SHP77 (cell line): Measurements from ENCODE around the gene ROBO1.

Source experiments
- DNase-seq, 2 experiments: peaks; one replicate each; lab custom pipeline; 2025; lab: John Stamatoyannopoulos, UW

The ROBO1 gene

GRCh38 chr3:78690766-78691165, 1077.0 kb downstream of the ROBO1 start:
- DNase-seq = peak in 1 of 2 experiments; percentile 3

- DNase-seq = peak; percentile 51 to 82
Observed at GRCh38 chr3:78689378-78689777, 1078.4 kb downstream of the ROBO1 start.

GRCh38 chr3:78687520-78687919, 1080.3 kb downstream of the ROBO1 start:
- DNase-seq = no peak

GRCh38 chr3:78683284-78683683, 1084.5 kb downstream of the ROBO1 start:
- no peak for DNase-seq

- peak; percentile 73 to 80 for DNase-seq
Observed at GRCh38 chr3:78675119-78675805, 1092.5 kb downstream of the ROBO1 start.

- DNase-seq = no peak
Observed at GRCh38 chr3:78670746-78671145, 1097.1 kb downstream of the ROBO1 start.

- peak; percentile 26 to 35 for DNase-seq
Observed at GRCh38 chr3:78670094-78670493, 1097.7 kb downstream of the ROBO1 start.

GRCh38 chr3:78668302-78668701, 1099.5 kb downstream of the ROBO1 start:
- peak; percentile 6 to 15 for DNase-seq

- no peak for DNase-seq
Observed at GRCh38 chr3:78666470-78666800, 1101.4 kb downstream of the ROBO1 start.

- DNase-seq = no peak
Observed at GRCh38 chr3:78665776-78666469, 1101.9 kb downstream of the ROBO1 start.

- no peak for DNase-seq
Observed at GRCh38 chr3:78665101-78665500, 1102.7 kb downstream of the ROBO1 start.

GRCh38 chr3:78660957-78661356, 1106.8 kb downstream of the ROBO1 start:
- DNase-seq = no peak

- DNase-seq = peak; percentile 5 to 17
Observed at GRCh38 chr3:78659386-78659987, 1108.3 kb downstream of the ROBO1 start.

- no peak for DNase-seq
Observed at GRCh38 chr3:78647726-78648125, 1120.1 kb downstream of the ROBO1 start.

- DNase-seq = peak; percentile 50 to 66
Observed at GRCh38 chr3:78645628-78646310, 1122.0 kb downstream of the ROBO1 start.

GRCh38 chr3:78644847-78645246, 1123.0 kb downstream of the ROBO1 start:
- no peak for DNase-seq

- DNase-seq = no peak
Observed at GRCh38 chr3:78642226-78643035, 1125.4 kb downstream of the ROBO1 start.

GRCh38 chr3:78641703-78642102, 1126.1 kb downstream of the ROBO1 start:
- no peak for DNase-seq

- DNase-seq = no peak
Observed at GRCh38 chr3:78634316-78634715, 1133.5 kb downstream of the ROBO1 start.

GRCh38 chr3:78633626-78634025, 1134.2 kb downstream of the ROBO1 start:
- no peak for DNase-seq

GRCh38 chr3:78632925-78633553, 1134.8 kb downstream of the ROBO1 start:
- DNase-seq = no peak
